ENCODE data around the gene MARS1.
"Not testable (repeated sequence)": the region's sequence is repeated elsewhere in the genome, so short reads cannot be mapped to it uniquely, and the experiment has no call there.

The MARS1 gene

GRCh38 chr12:57497223-57498131, 9.6 kb downstream of the MARS1 start:
- no peak for DNase-seq

- no peak for DNase-seq
Measured at GRCh38 chr12:57498132-57498502, 10.2 kb downstream of the MARS1 start.

GRCh38 chr12:57498571-57498970, 10.7 kb downstream of the MARS1 start:
- DNase-seq: no peak

GRCh38 chr12:57500213-57500612, 12.3 kb downstream of the MARS1 start:
- DNase-seq: no peak

GRCh38 chr12:57502311-57502969, 14.6 kb downstream of the MARS1 start:
- not testable (repeated sequence) for DNase-seq

GRCh38 chr12:57506541-57506940, 18.7 kb downstream of the MARS1 start:
- not testable (repeated sequence) for DNase-seq

GRCh38 chr12:57507796-57508195, 19.9 kb downstream of the MARS1 start:
- not testable (repeated sequence) for DNase-seq

- DNase-seq: no peak
Measured at GRCh38 chr12:57511161-57511560, 23.3 kb downstream of the MARS1 start.

GRCh38 chr12:57511588-57512325, 23.9 kb downstream of the MARS1 start:
- no peak for DNase-seq

- no peak for DNase-seq
Measured at GRCh38 chr12:57512665-57513064, 24.8 kb downstream of the MARS1 start.

GRCh38 chr12:57513266-57513665, 25.4 kb downstream of the MARS1 start:
- no peak for DNase-seq

GRCh38 chr12:57513677-57514076, 25.8 kb downstream of the MARS1 start:
- not testable (repeated sequence) for DNase-seq

GRCh38 chr12:57514246-57514645, 26.4 kb downstream of the MARS1 start:
- not testable (repeated sequence) for DNase-seq

- DNase-seq: no peak
Measured at GRCh38 chr12:57514720-57515407, 27.0 kb downstream of the MARS1 start.

GRCh38 chr12:57515408-57515933, 27.6 kb downstream of the MARS1 start:
- no peak for DNase-seq

- no peak for DNase-seq
Measured at GRCh38 chr12:57515934-57516541, 28.2 kb downstream of the MARS1 start.

GRCh38 chr12:57516617-57517153, 28.8 kb downstream of the MARS1 start:
- no peak for DNase-seq

- DNase-seq: no peak
Measured at GRCh38 chr12:57517187-57517586, 29.3 kb downstream of the MARS1 start.

- not testable (repeated sequence) for DNase-seq
Measured at GRCh38 chr12:57517718-57518117, 29.9 kb downstream of the MARS1 start.

GRCh38 chr12:57518176-57518919, 30.5 kb downstream of the MARS1 start:
- DNase-seq: no peak

All from kidney glomerular epithelial cell (primary cell).